MM.1S (cell line): ENCODE data around the gene MITF.

ENCODE experiments used
- CTCF ChIP-seq: fragments of 300-600 bp; sonication (generic); IDR thresholded peaks from 2 replicates; pipeline ENCODE4 v1.5.1; 2016; ENCODE audit warnings: antibody characterized with exemption, low read length, mixed read lengths
- EZH2 ChIP-seq: fragments of 300-600 bp; sonication (generic); optimal IDR thresholded peaks from 2 replicates; pipeline ENCODE3; 2017; ENCODE audit warnings: low read depth, mild to moderate bottlenecking, antibody characterized with exemption, low read length, mixed read lengths
- EZH2phosphoT487 ChIP-seq: fragments of 300-600 bp; sonication (generic); IDR thresholded peaks from 2 replicates; pipeline ENCODE4 v1.6.1; 2018; ENCODE audit warnings: antibody characterized with exemption, low read length

- no peak for TF ChIP-seq CTCF
- TF ChIP-seq EZH2phosphoT487, result no peak
- no peak for TF ChIP-seq EZH2
Observed at GRCh38 chr3:69723389-69723788, 15.9 kb upstream of the MITF start.
